ENCODE measurements around the gene ELL. TPM values are rescaled to one million over a fixed set of nuclear protein-coding genes. Genes with fewer than 3 reads are reported as not detected.

ELL gene
- polyA plus RNA-seq, 1 donor, result 9.6 TPM

GRCh38 chr19:18507021-18507726 is 14.7 kb downstream of the ELL start:
- Histone ChIP-seq H3K36me3 (ENCODE audit: control insufficient read depth, insufficient read depth, low read length) (peaks cover under 1% of the 10 kb centered on the region), H3K27ac (ENCODE audit: low read length) (peak overlapping the region; percentile 2), H3K9me3 (ENCODE audit: control insufficient read depth, low read depth, low read length) (no peaks in the 10 kb centered on the region), H3K4me3 (ENCODE audit: low read length) (no peak overlapping the region), H3K27me3 (ENCODE audit: control insufficient read depth, insufficient read depth, low read length) (no peaks in the 10 kb centered on the region), H3K4me1 (ENCODE audit: control insufficient read depth, insufficient read depth, low read length) (peaks cover 64% of the 10 kb centered on the region)
- no peak for DNase-seq
- WGBS (ENCODE audit: insufficient coverage, low lambda C conversion rate), result no CpG with 5 or more reads among the region's 9 CpGs

- Histone ChIP-seq H3K27ac (ENCODE audit: low read length) (peak overlapping the region; percentile 9), H3K4me1 (ENCODE audit: control insufficient read depth, insufficient read depth, low read length) (peaks cover 64% of the 10 kb centered on the region), H3K36me3 (ENCODE audit: control insufficient read depth, insufficient read depth, low read length) (peaks cover 3% of the 10 kb centered on the region), H3K27me3 (ENCODE audit: control insufficient read depth, insufficient read depth, low read length) (no peaks in the 10 kb centered on the region), H3K9me3 (ENCODE audit: control insufficient read depth, low read depth, low read length) (no peaks in the 10 kb centered on the region), H3K4me3 (ENCODE audit: low read length) (no peak overlapping the region)
- no CpG with 5 or more reads among the region's 19 CpGs for WGBS (ENCODE audit: insufficient coverage, low lambda C conversion rate)
- DNase-seq, result no peak
Observed at GRCh38 chr19:18506101-18506930, 15.6 kb downstream of the ELL start.

GRCh38 chr19:18504886-18505610 is 16.8 kb downstream of the ELL start:
- Histone ChIP-seq H3K27ac (ENCODE audit: low read length) (peak overlapping the region; percentile 79), H3K27me3 (ENCODE audit: control insufficient read depth, insufficient read depth, low read length) (no peaks in the 10 kb centered on the region), H3K36me3 (ENCODE audit: control insufficient read depth, insufficient read depth, low read length) (peaks cover 3% of the 10 kb centered on the region), H3K9me3 (ENCODE audit: control insufficient read depth, low read depth, low read length) (no peaks in the 10 kb centered on the region), H3K4me1 (ENCODE audit: control insufficient read depth, insufficient read depth, low read length) (peaks cover 64% of the 10 kb centered on the region), H3K4me3 (ENCODE audit: low read length) (no peak overlapping the region)
- no peak for DNase-seq
- no CpG with 5 or more reads among the region's 8 CpGs for WGBS (ENCODE audit: insufficient coverage, low lambda C conversion rate)

- no CpG with 5 or more reads among the region's 20 CpGs for WGBS (ENCODE audit: insufficient coverage, low lambda C conversion rate)
- Histone ChIP-seq H3K4me3 (ENCODE audit: low read length) (no peak overlapping the region), H3K27ac (ENCODE audit: low read length) (peak overlapping the region; percentile 79), H3K9me3 (ENCODE audit: control insufficient read depth, low read depth, low read length) (no peaks in the 10 kb centered on the region), H3K27me3 (ENCODE audit: control insufficient read depth, insufficient read depth, low read length) (no peaks in the 10 kb centered on the region), H3K4me1 (ENCODE audit: control insufficient read depth, insufficient read depth, low read length) (peaks cover 64% of the 10 kb centered on the region), H3K36me3 (ENCODE audit: control insufficient read depth, insufficient read depth, low read length) (peaks cover 3% of the 10 kb centered on the region)
- peak; percentile 72 to 87 for DNase-seq
Observed at GRCh38 chr19:18503971-18504885, 17.6 kb downstream of the ELL start.

- Histone ChIP-seq H3K27ac (ENCODE audit: low read length) (peak overlapping the region; percentile 79), H3K4me3 (ENCODE audit: low read length) (no peak overlapping the region), H3K9me3 (ENCODE audit: control insufficient read depth, low read depth, low read length) (no peaks in the 10 kb centered on the region), H3K36me3 (ENCODE audit: control insufficient read depth, insufficient read depth, low read length) (peaks cover 3% of the 10 kb centered on the region), H3K4me1 (ENCODE audit: control insufficient read depth, insufficient read depth, low read length) (peaks cover 61% of the 10 kb centered on the region), H3K27me3 (ENCODE audit: control insufficient read depth, insufficient read depth, low read length) (no peaks in the 10 kb centered on the region)
- no peak for DNase-seq
- no CpG with 5 or more reads among the region's 15 CpGs for WGBS (ENCODE audit: insufficient coverage, low lambda C conversion rate)
Observed at GRCh38 chr19:18503337-18503970, 18.4 kb downstream of the ELL start.

GRCh38 chr19:18502638-18503294 is 19.1 kb downstream of the ELL start:
- Histone ChIP-seq H3K9me3 (ENCODE audit: control insufficient read depth, low read depth, low read length) (no peaks in the 10 kb centered on the region), H3K4me3 (ENCODE audit: low read length) (no peak overlapping the region), H3K36me3 (ENCODE audit: control insufficient read depth, insufficient read depth, low read length) (peaks cover 3% of the 10 kb centered on the region), H3K27me3 (ENCODE audit: control insufficient read depth, insufficient read depth, low read length) (no peaks in the 10 kb centered on the region), H3K4me1 (ENCODE audit: control insufficient read depth, insufficient read depth, low read length) (peaks cover 54% of the 10 kb centered on the region), H3K27ac (ENCODE audit: low read length) (peak overlapping the region; percentile 79)
- no CpG with 5 or more reads among the region's 17 CpGs for WGBS (ENCODE audit: insufficient coverage, low lambda C conversion rate)
- no peak for DNase-seq

- Histone ChIP-seq H3K27me3 (ENCODE audit: control insufficient read depth, insufficient read depth, low read length) (no peaks in the 10 kb centered on the region), H3K4me3 (ENCODE audit: low read length) (no peak overlapping the region), H3K27ac (ENCODE audit: low read length) (no peak overlapping the region), H3K9me3 (ENCODE audit: control insufficient read depth, low read depth, low read length) (no peaks in the 10 kb centered on the region), H3K36me3 (ENCODE audit: control insufficient read depth, insufficient read depth, low read length) (peaks cover 3% of the 10 kb centered on the region), H3K4me1 (ENCODE audit: control insufficient read depth, insufficient read depth, low read length) (peaks cover 49% of the 10 kb centered on the region)
- DNase-seq, result no peak
- no CpG with 5 or more reads among the region's 7 CpGs for WGBS (ENCODE audit: insufficient coverage, low lambda C conversion rate)
Observed at GRCh38 chr19:18502246-18502637, 19.6 kb downstream of the ELL start.

- Histone ChIP-seq H3K9me3 (ENCODE audit: control insufficient read depth, low read depth, low read length) (no peaks in the 10 kb centered on the region), H3K4me1 (ENCODE audit: control insufficient read depth, insufficient read depth, low read length) (peaks cover 45% of the 10 kb centered on the region), H3K36me3 (ENCODE audit: control insufficient read depth, insufficient read depth, low read length) (peaks cover 3% of the 10 kb centered on the region), H3K27me3 (ENCODE audit: control insufficient read depth, insufficient read depth, low read length) (no peaks in the 10 kb centered on the region), H3K4me3 (ENCODE audit: low read length) (no peak overlapping the region), H3K27ac (ENCODE audit: low read length) (no peak overlapping the region)
- no CpG with 5 or more reads among the region's 9 CpGs for WGBS (ENCODE audit: insufficient coverage, low lambda C conversion rate)
- DNase-seq, result no peak
Observed at GRCh38 chr19:18501832-18502231, 20.0 kb downstream of the ELL start.

GRCh38 chr19:18501351-18501750 is 20.5 kb downstream of the ELL start:
- Histone ChIP-seq H3K27me3 (ENCODE audit: control insufficient read depth, insufficient read depth, low read length) (no peaks in the 10 kb centered on the region), H3K9me3 (ENCODE audit: control insufficient read depth, low read depth, low read length) (no peaks in the 10 kb centered on the region), H3K36me3 (ENCODE audit: control insufficient read depth, insufficient read depth, low read length) (peaks cover 3% of the 10 kb centered on the region), H3K27ac (ENCODE audit: low read length) (no peak overlapping the region), H3K4me3 (ENCODE audit: low read length) (no peak overlapping the region), H3K4me1 (ENCODE audit: control insufficient read depth, insufficient read depth, low read length) (peaks cover 40% of the 10 kb centered on the region)
- no peak for DNase-seq
- WGBS (ENCODE audit: insufficient coverage, low lambda C conversion rate), result no CpG with 5 or more reads among the region's 13 CpGs
